Colon (tissue), 2 donors: ENCODE data around the gene SLC7A9.
"Not testable (repeated sequence)": the region's sequence is repeated elsewhere in the genome, so short reads cannot be mapped to it uniquely, and the experiment has no call there.

Experiments
- FAIRE-seq: peaks from 2 replicates; lab custom pipeline; 2012; peaks lifted over from hg19 to GRCh38; lab: Jason Lieb, UNC
- donor health status: control.
- donor health status: control.

Gene SLC7A9

DNA sequence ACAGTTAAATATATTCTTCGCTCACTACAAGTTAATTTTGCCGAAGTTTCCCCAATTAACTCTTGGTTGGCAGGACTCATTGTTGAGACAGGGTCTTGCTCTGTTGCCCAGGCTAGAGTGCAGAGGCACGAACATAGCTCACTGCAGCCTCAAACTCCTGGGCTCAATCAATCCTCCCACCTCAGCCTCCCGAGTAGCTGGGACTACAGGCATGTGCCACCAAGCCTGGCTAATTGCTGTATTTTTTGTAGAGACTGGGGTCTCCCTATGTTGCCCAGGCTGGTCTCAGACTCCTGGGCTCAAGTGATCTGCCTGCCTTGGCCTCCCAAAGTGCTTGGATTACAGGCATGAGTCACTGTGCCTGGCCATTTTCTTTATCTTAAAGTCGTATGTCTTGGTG is 15.7 kb upstream of the SLC7A9 start:
- FAIRE-seq, result not testable (repeated sequence)

DNA sequence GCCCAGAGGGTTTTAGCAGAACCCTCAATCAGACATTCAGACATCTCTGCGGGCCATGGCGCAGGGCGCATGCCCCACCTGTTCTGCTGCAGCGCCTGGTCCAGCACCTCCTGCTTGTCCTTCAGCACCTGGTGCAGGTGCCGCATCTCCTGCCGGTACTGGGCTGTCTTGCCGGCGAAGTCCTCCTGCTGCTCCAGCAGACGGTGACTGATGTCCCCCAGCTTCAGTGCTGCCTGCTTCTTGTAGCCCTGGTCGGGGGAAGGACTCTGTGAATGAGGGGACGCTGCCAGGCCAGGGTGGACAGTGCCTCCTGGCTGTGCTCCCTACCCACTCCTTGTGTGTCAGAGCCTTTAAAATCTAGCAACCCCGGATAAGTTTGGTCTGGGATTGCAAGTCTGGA is 12.2 kb upstream of the SLC7A9 start:
- no peak for FAIRE-seq

DNA sequence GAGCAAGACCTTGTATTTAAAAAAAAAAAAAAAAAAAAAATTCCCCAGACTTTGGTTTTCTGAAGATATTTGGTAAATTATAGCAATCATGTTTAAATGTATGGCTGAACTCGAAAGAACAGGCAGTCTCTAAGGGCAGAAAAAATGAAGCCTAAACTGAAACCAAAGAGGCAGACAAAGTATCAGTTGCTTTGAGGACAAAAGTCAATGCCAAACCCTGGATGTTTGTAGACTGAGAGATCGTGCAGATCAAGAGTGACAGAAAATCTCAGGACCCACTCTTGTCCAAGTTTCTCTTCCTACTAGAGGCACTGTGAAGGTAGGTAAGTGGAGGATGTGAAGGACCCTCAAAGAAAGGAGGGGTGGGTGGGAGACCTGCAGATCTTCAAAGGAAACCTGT is 11.1 kb upstream of the SLC7A9 start:
- FAIRE-seq, result no peak

DNA sequence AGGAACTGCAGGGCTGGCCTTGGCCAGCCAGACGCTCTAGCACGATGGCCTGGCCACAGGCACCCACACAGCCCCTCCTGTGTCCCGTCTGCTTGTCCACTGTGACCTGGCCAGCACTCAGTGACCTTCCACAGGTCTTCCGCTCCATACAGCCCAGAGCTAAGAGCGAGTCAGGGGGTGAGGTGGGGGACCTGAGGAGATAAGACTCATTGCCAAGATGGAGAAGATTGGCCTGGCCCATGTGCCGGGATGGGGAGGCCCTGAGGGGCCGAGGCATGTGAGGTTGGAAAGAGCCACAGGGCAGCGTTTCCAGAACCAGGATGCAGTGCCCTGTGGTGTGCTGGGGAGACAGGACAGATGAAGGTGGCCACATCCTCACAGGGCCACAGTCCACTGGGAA is 10.2 kb upstream of the SLC7A9 start:
- FAIRE-seq, result no peak

DNA sequence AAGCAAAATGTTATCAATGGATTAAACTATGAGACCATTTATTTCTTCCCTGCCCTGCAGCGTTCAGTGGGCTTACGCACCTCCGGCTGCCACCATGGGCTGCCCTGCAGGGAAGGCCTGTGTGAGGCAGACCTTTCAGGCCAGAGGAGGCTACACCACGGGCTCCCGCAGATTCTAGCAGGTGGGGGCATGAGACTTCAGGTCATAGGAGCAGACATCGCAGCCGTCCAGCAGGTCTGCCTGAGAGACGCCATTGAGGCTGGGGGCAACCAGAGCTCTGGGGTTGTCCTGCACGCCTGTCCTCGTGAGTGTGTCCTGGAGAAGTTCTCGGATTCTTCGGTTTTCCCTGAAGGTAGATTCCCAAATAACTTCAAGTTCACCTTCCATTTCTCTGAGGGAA is 9.4 kb upstream of the SLC7A9 start:
- FAIRE-seq, result no peak

DNA sequence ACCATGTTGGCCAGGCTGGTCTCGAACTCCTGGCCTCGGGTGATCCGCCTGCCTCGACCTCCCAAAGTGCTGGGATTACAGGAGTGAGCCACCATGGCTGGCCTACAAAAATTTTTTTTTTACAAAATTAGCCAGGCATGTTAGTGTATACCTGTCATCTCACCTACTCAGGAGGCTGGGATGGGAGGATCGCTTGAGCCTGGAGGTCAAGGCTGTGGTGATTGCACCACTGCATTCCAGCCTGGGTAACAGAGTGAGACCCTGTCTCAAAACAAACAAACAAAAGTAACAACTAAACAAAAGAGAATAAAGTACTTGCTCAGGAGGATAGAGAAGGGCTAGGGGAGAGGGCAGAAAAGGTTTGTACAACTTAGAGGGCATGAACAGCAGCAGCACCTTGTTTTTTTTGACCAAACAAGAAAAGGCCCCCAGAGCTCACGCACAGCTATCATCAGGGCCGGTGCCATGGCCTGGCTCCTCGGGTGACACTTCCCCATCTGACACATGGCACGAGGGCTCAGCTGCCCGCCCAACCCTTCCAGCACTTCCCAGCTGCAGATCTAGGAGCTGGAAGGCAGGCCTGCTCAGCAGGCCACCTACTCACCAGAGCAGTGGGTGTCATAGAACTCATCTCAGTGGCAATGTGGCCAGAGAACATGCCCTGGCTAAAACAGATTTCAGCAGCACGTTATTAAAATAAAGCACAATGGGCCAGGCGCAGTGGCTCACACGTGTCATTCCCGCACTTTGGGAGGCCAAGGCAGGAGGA is 8.6 kb upstream of the SLC7A9 start:
- no peak for FAIRE-seq

DNA sequence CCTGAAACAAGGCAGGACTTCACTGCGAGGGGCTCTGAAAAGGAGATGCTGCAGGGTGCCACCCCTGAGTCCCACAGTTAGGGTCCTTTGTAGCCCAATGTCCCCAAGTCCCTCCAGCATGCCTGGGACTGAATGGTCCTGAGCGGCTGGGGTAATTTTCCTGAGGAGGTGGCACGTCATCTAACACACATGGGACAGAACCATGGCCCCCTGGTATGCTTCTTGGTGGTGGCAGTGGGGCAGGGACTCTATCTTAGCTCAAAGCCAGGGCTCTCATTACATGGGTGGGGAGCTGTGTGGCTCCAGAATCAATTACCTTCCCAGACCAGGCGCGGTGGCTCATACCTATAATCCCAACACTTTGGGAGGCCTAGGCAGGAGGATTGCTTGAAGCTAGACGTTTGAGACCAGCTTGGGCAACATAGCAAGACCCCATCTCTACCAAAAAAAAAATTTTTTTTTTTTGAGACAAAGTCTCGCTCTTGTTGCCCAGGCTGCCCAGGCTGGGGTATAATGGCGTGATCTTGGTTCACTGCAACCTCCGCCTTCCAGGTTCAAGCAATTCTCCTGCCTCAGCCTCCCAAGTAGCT is 7.9 kb upstream of the SLC7A9 start:
- FAIRE-seq, result no peak

DNA sequence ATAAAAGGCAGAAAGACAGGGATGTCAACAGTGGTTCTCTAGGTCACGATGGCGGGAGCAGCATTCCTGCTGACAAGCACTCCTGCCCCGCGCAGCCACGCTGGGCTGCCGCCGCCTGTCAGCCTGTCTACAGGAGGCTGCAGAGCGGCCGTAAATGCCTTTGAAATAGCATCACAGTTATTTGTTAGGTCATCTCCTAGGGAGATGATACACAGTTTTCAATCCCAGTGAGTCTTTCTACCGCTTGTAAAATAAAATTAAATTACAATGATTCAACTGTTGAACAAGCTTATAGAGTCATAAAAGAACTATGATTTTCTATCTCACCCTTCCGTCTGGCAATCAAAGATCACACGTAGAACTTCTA is 7.3 kb upstream of the SLC7A9 start:
- FAIRE-seq, result peak; percentile 18

DNA sequence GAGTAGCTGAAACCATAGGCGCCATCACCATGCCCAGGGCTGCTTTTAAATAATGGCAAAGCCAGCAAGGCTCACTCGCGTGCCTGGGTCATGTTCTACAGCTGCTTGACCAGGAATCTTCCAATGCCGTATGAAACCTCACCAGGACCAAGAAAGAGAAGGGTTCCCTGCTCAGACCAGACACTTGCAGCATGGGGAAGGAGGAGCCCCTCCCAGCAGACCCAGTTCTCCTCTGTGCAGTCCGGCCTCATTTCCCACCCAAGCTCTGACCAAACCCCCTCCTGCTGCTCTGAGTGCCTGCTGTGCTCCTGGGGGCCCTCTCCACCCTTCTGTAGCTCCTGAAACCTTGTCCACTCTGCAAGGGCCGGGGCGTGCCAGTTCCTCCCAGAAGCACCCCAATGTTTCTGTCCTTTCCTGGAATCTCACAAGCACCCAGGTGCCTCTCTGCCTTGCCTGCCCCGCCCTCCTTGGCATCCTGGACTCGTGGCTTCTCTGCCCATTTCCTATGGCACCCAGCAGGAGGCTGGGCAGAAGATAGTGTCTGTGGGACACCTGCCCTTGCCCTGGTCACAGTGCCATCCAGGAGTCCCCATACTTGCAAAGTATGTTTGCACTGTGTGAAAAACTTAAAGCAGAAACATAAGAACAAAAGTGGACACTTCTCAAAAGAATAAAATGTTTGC is 6.8 kb upstream of the SLC7A9 start:
- FAIRE-seq, result no peak

DNA sequence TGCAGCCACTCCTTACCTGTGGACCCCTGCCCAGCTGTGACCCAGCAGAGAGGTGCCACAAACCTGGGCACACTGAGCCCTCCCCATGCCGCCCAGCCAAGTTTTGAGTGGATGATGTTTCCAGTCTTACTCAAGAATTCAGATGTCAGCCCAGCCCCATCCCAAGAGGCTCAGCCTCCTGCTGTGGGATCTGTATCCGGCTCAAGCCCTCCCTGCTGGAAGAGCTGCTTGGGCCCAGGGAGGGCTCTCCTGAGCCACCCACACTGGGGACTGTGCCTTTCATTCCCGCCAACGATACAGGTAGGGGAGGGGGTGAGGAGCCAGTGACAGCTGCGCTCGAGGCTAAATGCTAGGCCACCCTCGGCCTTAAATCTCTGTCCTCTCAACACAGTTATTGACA is 5.9 kb upstream of the SLC7A9 start:
- FAIRE-seq, result no peak

DNA sequence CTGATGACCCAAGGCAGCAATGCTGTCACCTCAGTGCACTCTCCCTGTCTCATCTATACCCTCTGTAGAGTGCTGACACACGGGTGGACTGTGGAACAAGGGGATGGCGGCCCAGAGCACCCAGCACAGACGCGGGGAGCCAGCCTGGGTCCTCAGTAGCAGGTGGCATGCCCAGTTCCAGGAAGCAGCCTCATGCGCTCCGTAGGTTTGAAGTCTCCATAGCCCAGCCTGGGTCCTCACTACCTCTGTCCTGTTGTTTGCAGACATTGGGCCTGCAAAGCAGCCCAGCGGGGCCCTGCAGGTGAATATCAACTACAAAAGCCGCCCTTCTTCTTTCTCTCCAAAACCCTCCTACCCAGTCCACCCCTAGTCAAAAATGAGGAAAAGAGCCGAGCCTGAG is 5.0 kb upstream of the SLC7A9 start:
- FAIRE-seq, result no peak

DNA sequence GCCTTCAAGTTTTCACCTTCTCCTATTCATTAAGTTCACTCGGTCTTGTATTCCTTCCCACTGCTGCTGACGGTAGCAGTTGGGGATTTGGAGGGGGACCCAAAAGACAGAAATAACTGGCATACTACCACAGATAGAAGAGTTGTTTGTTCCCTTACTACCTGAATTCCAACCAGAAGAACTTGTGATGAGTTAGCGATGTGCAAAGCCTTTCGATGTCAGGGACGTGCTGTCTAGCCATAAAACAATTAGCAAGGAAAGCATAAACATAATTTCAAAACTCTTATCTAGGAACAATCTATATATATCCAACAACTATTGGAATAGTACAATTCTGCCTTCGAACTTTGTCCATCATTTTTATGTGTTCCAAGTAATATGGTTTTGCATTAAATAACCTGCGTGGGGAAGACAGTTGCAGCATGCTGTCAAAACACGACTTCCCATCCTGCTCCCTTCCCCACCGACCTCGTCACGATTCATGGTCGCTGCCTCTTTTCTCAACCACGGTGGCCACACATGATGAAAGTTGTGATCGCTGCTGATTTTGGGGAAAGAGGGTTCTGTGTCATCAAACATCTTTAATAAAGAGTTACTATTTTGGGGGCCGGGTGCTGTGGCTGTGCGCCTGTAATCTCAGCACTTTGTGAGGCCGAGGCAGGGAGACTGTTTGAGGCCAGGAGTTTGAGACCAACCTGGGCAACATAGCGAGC is 3.8 kb upstream of the SLC7A9 start:
- no peak for FAIRE-seq

DNA sequence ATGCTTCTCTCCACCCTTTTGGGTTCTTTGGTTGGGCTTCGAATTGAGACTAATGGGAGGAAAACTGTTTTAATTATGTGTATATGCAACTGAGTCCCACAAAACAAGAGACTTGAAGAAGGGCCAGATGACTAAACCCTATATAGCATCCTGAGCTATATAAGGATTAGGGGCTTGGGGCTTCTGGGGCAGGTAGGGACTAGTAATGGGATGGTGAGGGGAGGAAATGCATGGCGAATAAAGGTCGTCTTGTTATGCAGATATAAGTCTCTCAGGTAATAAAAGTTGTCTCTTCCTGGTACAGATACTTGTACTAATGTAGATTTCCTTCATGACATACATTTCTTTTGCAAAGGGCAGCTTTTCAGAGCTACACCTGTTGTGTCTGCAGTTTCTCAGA is 2.8 kb upstream of the SLC7A9 start:
- FAIRE-seq, result no peak

DNA sequence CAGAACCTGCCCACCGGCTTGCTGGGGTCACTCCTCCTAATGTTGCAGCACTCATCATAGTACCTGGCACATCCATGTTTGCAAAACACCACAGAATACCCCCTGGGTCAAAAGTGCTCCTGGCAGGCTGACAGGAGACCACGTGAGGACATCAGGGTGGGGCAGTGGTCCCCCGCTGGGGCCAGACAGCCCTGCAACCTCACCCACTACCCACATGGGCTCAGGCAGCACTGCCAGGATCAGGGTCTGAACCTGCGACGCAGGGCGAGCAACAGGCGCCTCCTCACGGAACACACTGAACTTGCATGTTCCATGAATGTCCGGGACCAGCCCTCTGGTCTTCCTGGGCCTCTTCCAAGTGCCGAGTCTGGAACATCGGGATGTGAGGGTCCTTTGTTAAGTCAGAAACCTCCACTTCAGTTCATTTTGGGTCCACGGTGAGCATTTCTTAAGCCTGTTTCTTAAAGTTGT is 1.4 kb upstream of the SLC7A9 start:
- FAIRE-seq, result no peak

DNA sequence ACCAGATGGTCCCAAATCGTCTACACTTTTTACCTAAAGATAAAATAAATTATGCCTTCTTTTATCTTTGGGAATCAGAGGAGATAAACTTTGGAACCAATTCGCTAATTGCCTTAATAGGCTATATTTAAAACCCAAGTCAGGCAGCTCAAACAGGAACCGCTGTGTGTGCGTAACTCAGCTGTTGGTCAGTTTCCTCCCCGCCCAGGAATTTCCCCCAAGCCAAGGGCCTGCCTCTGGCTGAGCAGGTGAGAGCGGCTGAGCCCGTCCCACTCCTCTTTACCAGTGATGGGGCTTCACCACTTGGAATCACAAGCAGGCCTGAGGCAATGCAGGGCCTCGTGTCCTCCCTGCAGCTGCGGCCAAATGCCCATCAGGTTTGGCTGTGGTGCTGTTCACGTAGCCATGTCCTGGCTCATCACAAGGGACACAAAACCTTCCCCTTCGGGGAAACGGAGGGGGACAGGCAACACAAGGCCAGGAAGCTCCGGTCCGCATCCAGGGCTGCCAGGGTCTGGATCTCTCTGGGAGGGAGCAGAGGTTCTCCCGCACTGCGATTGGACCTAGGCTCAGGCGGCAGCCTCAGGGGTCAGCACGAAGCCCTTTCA is 503 bp upstream of the SLC7A9 start:
- FAIRE-seq, result no peak

DNA sequence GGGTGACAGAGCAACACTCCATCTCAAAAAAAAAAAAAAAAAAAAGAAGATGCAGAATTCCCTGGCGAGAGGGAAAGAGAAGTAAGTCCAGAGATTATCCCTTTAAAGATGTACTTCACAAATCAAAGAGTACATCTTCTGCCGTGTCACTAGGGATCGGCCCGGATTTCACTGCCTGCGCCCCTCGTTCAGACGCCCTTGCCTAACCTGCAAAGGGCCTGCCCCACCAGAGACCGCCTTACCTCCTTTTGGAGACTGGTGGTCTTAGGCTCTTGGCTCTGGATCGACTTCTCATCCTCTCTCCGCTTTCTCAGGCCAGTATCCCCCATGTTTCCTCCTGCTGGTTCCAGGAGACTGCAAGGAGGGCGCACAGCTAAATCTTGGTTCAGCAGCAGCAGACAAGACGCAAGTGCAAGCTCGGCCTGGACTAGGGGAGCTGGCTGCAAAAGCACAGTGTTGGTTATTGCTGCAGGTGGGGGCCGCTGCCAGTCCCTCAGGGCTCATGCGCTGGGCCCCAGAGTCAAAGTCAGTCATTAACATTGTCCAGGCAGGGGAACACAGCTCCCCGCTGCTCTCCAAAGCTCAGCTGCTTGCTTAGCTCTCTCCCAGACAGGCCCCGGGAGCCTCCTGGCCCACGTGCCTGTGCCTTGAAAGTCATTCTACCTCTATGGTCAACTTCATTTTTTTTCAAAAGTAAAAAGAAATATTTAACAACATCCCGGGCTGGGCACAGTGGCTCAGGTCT is 1.2 kb downstream of the SLC7A9 start:
- FAIRE-seq, result no peak

DNA sequence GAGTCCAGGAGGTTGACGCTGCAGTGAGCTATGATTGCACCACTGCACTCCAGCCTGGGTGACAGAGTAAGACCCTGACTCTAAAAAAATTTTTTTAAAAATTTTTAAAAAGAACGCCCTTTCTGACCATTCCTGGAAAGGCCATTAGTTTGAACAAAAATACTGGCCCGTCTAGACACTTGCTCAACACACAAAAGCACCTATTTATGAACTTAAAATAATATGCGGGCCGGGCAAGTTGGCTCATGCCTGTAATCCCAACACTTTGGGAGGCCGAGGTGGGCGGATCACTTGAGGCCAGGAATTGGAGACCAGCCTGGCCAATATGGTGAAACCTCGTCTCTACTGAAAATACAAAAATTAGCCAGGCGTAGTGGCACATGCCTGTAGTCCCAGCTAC is 2.1 kb downstream of the SLC7A9 start:
- not testable (repeated sequence) for FAIRE-seq

DNA sequence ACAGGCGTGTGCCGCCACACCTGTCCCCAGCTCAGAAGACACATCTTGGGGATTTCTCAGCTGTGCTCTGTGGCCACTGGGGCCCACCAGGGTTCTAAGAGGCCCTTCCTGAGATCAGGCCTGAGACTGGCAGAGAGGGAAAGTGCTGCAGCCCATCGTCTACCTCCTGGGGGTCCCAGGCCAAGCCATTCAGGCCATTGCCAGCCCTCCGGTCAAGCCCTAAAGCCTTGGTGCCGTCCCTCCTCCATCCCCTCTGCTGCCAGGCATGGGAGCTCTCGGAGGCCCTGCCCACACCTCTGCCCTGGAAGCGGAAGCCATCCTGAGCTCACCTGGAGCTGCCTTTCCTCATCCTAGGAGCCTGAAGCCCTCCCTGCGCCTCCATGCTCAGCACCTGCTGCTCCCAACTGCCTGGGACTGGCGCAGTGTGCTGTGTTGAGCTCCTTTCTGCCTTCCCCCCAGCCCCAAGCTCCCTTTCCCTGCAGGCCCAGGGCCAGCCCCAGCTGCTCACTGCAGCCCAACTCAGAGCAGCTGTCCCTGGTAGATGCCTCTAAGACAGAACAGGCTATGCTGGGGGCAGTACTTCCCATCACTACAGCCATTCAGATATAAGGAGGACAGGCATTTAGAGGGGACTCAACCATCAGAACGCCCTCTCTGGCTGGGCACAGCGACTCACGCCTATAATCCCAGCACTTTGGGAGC is 2.9 kb downstream of the SLC7A9 start:
- no peak for FAIRE-seq

DNA sequence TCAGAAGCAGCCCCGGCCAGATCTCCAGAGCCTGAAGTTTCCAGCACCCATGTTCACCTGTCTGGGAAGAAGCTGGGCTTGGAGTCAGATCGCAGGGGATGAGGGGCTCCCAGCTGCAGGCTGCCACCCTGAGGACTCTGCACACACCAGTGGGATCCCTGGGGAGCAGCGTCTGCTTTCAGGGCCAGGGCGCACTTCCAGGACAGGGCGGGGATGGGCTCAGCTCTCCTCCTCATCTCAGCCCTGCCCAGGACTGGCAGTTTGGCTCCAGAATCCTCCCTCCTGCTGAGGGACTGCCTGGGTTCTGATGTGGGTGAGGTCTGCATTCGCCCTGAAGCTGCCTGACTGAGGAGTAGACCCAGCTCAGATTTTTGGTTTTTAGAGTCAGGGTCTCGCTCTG is 3.5 kb downstream of the SLC7A9 start:
- no peak for FAIRE-seq

DNA sequence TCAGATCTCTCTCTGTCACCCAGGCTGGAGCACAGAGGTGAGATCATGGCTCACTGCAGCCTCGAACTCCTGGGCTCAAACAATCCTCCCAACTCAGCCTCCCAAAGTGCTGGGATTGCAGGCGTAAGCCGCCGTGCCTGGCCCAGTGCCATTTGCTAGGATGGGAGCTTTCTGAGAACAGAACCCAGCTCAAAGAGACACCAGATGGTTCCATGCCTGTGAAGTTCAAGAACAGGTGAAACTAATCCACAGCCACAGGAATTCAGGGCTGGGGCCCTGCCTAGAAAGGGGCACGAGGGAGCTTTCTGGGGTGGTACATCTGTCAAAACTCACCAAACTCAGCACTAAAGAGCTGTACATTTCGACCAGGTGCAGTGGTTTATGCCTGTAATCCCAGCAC is 4.2 kb downstream of the SLC7A9 start:
- no peak for FAIRE-seq
